GM18858 (cell line): ENCODE results near the gene NCBP1.
"Not testable (repeated sequence)": the region's sequence is repeated elsewhere in the genome, so short reads cannot be mapped to it uniquely, and the experiment has no call there.

Experiments used
- ATAC-seq: cut with Tn5 transposase; IDR thresholded peaks from one replicate; pipeline ENCODE4 v1.9.1; 2021; ENCODE audit not compliant: unreplicated experiment

Gene NCBP1

DNA sequence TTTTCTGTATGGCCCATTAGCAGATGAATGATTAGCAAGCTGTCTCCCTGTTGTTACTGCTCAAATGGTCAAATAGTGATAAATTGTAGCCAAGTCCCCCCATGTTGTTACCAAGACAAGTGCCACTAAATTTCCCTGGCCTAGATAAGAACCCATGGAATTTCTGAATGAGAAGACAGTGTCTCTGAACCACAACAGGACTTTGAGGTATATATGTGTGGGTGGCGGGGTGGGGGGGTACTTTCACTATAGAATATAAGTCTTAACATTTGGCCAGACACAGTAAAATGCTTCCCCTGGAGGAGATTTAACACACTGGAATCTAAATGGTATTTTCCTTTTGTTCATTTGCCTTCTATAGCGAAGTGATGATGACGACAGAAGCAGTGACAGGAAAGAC is 34.9 kb downstream of the NCBP1 start:
- ATAC-seq, result no peak

DNA sequence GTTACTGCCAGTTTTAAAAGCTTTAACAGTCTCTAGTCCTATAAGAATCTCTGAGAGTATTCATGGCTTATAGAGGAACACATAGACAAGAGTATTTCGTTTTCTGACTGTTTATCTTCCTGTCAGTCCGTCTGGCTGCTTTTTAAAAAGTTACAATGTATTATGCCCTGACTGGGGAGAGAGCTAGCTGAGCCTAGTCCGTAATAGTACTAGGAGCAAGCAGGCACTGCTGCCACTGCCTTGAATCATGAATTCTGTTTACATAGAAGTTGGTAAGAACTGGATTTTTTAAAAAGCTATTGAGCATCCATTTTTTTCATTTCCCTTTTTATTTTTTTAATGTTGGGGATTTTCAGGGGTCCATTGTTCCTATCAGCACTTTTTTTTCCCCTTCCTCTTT is 37.0 kb downstream of the NCBP1 start:
- ATAC-seq, result no peak

DNA sequence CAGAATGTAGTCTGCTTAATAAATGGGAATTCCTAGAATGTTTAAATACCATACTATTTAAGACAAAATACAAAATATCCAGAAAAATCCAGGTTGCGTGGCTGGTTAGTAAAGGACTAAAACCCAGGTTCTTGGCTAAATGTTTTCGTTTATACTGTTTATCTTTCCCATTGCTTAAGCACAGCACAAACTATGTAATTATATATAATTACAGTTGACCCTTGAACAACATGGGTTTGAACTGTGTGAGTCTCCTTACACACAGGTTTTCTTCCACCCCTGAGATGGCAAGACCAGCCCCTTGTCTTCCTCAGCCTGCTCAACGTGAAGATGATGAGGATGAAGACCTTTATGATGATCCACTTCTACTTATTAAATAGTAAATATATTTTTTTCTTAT is 38.8 kb downstream of the NCBP1 start:
- no peak for ATAC-seq

DNA sequence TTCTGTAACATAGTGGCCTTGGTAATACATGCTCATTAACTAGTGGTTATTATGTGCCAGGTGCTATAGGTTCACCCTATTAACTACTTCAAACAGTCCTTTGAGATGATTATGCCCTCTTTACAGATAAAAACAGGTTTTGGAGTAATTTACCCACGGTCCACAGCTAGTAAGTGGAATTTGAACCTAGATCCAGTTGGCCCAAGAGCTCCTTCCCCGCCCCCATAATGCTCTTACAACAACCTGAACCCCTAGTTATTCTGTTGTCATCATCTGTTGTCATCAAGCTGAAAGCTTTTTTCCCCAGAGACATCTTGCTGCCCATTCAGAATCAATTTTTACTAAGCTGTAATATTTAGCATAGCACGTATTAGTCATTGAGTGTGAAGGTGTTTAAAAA is 40.3 kb downstream of the NCBP1 start:
- no peak for ATAC-seq

DNA sequence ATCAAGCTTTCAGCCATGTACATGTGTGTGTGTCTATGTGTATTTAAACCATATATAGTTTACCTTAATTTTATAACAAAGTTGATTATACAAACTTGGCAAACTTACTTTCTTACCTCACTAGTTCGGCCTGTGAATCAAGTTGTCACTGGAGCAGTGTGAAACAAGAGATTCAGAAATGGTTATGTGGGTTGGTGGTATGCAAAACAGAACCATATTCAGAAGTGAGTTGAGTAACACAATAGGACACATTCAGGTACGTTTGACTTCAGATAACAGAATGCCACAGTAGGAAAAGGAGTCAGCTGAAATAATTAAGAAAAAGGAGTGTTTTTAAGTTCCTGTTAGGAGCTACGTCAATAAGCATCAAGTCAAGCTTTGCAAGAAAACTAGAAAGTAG is 42.0 kb downstream of the NCBP1 start:
- ATAC-seq, result peak; percentile 62

DNA sequence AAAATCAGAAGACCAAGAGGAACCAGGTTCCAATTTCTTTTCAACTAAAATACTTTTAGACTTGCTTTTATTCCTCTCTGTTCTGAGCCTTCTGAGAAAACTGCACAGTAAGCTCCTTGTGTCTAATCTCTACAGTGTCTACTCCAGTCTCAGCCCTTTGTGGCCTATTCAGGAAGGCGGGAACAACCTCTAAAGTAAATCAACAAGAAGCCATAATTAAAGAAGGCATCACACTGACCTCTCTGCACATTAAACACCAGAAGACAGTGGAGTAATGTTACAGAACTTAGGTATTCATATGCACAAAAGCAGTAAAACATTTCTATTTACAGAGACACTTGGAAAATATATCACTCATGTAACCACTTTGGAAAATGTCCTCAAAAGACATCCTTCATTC is 48.6 kb downstream of the NCBP1 start:
- ATAC-seq, result no peak

DNA sequence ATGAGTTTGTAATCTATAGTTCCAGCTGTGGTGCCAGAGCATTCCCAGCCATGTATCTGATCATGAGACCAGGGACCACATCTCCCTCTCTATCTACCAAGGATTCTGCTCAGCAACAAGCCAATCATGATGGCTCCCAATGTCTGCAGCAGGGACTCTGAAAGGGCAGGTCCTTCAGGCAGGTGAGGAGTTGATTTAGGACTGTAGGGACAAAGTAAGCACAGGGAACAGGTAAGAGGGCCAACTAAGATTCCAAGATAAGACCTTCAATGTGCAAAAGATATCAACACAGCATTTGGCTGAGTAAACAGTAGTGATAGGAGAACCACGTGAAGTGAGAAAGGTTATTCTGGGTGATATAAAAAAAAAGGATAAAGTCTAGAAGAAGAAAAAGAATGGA is 55.0 kb downstream of the NCBP1 start:
- ATAC-seq, result no peak

DNA sequence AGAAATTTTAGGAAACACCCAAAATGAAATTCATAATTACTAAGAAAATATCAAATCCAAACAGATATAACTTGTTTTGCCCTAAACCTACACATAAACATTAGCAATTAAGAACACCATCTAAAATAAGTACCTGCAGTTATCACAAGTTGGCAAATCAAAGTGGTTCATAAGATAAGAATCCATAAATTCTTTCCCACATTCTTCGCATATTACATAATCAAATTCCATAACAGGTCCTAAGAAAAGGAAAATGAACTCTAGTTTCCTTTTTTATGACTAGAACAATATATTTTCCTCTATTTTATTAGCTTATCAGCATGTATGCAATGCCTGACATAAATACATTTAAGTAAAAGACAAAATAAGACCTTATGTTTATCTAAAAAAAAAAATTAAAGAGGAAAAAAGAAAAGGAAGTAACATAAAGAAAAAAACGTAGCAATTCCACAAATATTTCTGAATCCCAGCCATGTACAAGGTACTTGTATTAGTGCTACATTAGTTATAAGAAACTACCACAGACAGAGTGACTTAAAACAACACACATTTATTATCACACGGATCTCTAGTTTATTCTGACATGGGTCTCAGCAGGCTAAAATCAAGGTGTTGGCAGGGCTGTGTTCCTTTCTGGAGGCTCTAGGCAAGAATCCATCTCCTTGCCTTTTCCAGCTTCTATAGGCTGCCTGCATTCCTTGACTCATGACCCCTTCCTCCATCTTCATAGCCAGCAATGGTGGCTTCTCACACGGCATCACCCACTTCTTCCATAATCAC is 56.0 kb downstream of the NCBP1 start:
- ATAC-seq, result no peak

DNA sequence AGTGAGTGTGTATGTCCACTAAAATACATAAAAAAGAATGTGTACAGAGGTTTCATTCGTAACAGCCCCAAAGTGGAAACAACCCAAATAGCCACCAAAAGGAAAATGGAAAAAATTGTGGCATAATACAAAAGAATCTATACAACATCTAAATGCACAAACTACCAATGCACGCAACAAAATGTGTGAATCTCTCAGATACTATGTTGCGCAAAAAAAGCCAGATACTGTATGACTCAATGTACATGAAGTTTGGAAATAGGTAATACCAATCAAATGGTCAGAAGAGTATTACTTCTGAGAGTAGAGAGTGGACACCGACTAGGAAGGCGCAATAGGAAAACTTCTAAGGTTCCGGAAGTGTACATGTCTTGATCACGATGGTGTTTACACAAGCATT is 61.1 kb downstream of the NCBP1 start:
- no peak for ATAC-seq

DNA sequence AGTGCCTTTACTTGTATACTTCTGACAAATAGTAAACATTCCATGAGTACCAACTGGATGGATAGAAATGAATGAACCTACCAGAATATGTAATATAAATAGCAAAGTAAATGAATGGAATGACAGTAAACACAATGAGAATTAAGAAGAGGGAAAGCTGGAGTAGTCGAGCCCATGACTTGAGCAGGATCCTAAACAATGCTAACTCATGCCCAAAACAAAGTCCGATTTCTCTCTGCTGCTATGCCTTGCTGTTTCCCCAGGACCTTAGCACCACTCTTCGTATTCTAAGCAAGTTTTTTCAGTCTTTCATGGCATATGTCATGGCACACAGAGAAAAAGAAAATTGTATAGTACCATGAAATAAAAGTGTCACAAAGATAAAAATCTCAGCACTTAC is 61.8 kb downstream of the NCBP1 start:
- ATAC-seq, result no peak

DNA sequence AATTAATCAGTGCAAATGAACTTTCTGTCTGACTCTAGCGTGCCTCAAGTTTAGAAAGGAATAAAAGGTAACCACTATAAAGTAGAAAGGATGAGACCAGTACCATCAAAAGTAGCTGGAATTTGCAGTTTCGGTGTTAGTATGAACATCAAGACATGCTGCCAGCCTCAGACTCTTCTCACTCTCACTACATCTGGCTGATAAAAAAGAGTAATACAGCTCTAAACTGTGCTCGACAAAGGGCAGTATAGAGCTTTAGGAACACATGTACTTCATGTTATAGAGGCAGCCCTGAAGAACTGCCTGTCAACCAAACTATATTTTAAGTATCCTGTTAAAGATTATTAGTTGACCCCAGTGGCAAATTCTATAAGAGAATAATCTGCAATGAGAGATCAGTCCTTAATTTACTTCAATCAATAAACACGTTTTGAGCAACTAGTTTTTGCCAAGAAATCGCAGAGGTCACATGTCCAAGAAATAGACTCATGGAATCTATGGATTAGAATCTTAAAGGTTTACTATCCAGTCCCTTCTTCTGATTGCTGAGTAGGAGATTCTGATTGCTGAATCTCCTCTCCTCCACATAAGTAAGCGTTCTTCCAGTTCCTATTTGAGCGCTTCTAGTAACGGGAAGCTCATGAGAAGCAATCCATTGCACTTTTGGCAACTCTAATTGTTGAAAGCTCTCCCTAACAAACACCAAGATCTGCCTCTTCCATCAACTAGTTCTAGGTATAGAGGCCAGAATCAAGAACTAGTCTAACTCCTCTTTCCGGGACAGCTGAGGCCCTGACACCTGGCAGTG is 62.6 kb downstream of the NCBP1 start:
- ATAC-seq, result peak; percentile 11

DNA sequence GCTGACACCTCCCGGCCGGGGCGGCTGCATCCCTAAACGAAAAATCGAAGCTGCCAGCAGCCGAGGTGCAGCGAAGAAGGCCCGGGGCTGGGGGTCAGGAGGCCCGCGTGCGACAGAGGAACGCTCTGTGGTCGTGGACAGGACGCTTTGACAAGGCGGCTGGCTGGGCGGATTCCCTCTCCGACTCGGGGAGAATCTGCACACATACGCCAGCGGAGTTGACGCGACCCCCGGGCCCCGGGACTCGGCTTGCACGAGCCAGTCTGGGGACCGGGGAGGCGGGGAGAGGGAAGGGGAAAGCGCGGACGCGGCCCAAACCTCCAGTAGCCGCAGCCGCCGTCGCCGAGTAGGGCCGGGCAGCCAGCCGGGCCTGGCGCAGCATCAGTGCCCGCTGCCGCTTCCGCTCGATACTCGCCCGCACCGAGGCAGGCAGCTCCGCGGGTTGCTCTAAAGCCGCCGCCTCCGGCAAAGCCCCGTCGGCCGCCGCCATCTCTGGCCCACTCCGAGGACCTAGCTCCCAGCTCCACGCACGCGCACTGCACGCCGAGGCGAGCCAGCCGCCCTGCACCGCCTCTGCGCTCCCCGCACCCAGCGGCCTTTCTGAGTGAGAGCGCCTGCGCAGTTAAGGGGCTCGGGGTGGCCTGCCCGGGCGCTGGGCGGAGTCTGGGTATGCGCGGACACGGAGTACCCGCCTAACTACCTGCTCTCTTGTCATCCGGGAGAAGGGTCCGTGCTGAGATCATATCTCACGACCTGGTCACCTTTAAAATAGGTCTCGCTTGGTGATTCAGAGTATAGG is 63.4 kb downstream of the NCBP1 start, which contains the start of gene XPA:
TSS of gene XPA (minus strand) at position 538 of the 799 bp plus-strand sequence. CDS start at position 490, 48 bp downstream.
- ATAC-seq, result peak; percentile 86

DNA sequence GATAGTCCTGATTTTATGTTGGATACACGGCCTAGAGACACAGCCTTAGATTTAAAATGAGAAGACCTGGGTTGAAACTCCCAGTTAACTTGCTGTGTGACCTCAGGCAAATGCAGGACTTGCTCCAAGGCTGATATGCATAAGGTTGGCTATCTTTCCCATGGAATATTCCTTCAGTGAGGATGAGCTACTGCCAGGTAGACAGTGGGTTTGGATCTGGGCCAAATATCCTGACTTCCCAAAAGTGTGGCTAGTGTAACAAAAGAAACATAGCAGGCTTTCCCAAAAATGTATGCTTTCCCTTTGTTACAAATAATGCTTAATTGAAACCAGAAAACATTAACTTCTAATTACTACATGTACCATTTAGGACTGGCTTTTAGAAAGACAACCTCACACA is 64.2 kb downstream of the NCBP1 start:
- ATAC-seq, result no peak

DNA sequence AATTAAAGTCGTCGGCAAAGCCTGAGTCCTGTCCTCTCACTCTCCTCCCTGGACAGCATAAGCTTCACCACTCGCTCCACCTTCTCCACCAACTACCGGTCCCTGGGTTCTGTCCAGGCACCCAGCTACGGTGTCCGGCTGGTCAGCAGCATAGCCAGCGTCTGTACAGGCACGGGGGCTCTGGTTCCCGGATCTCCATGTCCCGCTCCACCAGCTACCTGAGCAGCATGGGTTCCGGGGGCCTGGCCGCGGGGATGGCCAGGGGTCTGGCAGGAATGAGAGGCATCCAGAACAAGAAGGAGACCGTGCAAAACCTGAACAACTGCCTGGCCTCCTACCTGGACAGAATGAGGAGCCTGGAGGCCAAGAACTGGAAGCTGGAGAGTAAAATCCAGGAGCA is 65.2 kb downstream of the NCBP1 start:
- no peak for ATAC-seq

DNA sequence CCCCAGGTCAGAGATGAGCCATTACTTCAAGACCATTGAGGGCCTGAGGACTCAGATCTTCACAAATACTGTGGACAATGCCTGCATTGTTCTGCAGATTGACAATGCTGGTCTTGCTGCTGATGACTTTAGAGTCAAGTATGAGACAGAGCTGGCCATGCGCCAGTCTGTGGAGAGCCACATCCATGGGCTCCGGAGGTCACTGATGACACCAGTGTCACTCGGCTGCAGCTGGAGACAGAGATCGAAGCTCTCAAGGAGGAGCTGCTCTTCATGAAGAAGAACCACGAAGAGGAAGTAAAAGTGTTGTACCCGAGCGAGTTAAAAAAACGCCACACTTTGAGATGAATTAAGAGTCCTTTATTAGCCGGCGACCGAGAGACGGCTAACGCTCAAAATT is 65.7 kb downstream of the NCBP1 start:
- not testable (repeated sequence) for ATAC-seq

DNA sequence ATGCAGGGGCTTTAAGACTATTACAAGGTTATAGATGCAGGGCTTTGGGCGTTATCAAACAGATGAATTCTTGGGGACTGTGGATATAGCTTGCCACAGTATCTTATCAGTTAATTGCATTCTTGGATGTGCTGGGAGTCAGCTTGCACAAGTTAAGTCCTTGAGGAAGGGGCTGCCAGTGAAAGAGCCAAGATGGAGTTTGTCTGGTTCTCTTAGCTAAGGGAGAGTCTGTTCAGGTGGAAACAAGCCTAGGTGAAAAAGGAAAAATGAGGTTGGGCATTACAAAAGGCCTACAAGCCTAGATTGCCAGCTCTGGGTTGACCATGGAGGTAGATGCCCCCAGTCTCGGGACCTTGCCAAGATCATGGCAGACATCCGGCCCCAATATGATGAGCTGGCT is 66.2 kb downstream of the NCBP1 start:
- ATAC-seq, result not testable (repeated sequence)

DNA sequence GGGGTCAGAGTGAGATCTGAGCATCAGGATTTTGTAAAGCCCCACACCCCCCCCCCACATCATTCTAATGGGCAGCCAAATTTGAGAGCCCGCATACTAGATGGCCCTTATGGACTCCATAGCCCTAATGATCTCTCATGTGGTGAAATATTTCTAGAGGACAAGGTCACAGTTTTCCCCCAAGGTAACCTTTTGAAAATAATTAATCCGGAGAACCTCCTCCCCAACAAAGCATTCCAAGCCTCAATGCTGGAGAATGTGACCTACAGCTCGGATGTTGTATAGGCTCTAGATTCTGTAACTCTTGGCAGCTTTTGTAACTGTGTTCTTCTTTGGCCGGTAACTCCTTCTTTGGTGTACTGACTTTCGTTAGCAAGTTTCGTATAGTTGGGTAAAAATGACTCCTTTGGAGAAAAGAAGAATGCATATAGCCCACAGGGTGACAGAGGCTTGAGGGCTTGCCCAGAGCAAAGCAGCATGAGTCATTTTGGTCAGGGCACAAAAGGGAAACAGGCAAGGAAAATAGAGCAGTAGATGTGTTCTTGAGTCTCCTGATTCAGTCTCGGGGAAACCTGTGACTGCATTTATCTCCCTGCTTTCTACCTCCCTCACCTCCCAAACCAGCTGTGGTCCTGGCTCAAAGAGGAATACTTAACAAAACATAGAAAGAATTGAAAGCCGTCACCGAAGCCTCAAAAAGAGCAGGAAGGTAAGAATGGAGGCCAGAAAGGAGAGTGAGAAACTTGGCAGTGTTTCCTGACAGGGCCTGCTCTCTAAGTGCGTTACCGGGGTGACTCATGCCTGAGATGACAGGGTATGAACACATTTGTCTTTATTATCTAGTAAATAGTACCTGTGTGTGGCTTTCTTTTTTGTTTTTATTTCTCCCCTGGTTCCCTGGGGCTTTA is 70.1 kb downstream of the NCBP1 start:
- no peak for ATAC-seq

DNA sequence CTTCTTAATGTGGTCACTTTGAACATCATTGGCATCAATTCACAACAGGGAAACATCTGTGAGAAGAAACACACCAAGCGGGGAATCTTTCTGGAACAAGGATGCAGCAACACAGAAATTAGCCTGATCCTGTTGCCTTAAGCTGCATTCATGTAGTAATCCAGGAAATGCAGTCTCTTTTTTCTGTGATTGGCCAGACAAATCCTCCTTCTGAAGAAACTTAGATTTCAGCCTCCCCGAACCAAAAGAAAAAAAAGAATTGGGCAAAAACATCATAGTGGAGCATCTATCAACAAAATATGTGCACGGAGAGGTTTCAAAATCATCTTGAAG is 70.7 kb downstream of the NCBP1 start:
- no peak for ATAC-seq

DNA sequence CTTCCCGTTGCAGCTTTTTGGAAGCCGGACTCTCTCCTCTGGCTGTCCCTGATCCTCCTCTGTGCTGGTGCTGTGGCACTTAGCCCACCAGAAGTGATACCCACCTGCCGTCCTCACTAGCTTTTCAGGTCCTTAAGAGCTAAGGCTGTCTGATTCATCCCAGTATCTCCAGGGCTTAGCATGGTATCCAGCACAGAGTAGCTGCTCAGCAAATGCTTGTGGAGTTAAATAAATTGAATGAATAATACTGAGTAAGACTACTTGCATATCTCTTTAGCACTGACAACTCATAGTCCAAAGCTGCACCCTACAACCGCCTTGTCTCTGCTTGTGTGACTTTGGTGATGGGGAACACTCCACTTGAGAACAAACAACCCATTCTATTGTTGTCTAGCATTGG is 71.2 kb downstream of the NCBP1 start:
- ATAC-seq, result no peak

DNA sequence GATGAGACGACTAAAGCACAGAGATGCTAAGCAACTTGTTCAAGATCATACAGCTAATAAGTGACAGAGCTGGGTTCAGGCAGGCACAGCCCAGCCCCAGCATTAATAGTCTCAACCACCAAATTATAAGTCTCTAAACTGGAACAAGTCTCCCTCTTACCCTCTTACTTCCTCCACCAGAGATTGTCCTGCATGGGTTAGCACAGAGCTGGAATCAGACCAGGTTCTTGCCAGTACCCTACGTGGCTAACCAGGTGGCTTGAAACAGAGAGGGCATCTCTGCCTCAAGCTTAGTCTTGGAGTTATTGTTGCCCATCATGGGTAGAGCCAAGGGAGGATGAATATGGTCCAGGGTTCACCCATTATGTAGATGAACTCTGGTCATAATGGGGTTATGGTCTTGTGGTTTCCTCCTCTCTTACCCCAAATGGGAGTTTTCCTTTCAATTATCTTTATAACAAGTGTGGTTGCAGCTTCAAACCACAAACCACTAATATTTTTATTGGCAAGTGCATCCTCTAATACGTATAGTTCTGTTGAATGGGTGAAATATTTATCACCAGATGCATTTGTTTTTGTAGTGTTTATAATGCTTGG is 71.8 kb downstream of the NCBP1 start:
- no peak for ATAC-seq
